Measurements from ENCODE around the gene KLRG1. TPM values are rescaled to one million over a fixed set of nuclear protein-coding genes. Genes with fewer than 3 reads are reported as not detected.

The KLRG1 gene
- total RNA-seq, 5 donors from 2014 or later (not counting 1 experiment from before 2014, with no cell fraction given), result 11.9 to 80.4 (median 28.0) TPM

DNA sequence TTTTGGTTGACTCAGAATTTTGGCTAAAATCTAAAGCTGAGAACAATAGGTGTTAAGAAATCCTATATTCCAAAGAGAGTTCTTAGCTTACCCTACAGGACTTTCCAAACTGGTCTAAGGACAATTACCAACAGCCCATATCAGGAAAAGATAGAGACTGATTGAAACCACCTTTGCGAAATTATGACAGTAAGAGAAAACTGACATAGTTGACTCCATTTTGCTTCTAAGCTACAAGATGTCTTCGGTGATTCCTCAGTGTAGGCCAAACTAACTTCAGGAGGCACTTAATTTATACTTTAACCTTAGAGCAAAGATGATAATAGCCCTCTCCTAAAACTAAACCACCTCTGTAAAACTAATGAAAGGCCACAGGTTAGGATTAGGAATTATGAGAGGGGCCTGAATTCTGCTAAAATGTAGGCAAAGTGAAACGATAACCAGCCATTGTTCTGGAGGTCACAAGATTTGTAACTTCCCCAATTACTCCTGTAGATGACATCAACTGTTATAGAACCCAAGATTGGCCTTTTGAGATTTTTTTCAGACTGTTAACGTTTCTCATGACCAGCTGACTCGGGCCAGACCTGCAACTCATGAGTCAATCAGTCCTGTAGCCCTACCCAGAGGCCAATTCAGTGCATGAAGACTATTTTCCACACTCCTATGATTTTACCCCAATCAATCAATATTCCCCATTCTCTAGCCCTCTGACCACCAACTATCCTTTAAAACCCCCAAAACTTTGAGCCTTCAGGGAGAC, 43.0 kb downstream of the KLRG1 start:
- Histone ChIP-seq H3K36me3 (ENCODE audit: control insufficient read depth in 2 of 2, extremely low read depth in 1 of 2, insufficient read depth in 1 of 2, low read length in 1 of 2) (peaks cover 0 to 17% of the 10 kb centered on the region in 2 donors), H3K4me1 (ENCODE audit: control insufficient read depth in 1 of 2, extremely low read depth in 1 of 2, insufficient read depth in 2 of 2, low read length in 2 of 2) (peaks cover 23 to 67% of the 10 kb centered on the region in 2 experiments), H3K9me3 (no peaks in the 10 kb centered on the region), H3K27me3 (replicated peaks in 1 of 2; ENCODE audit: control insufficient read depth in 2 of 2, extremely low read depth in 1 of 2, insufficient read depth in 2 of 2, low read length in 1 of 2) (no peaks in the 10 kb centered on the region), H3K27ac (ENCODE audit: low read length) (peak overlapping the region; percentile 17), H3K4me3 (ENCODE audit: control insufficient read depth in 1 of 2, extremely low read depth in 1 of 2, low read length in 1 of 2) (no peak overlapping the region)
- peaks cover 52 to 72% (median 69%) of the 10 kb centered on the region in 3 donors for H3K4me1 Mint-ChIP-seq
- no peaks in the 10 kb centered on the region for H3K27me3 Mint-ChIP-seq
- WGBS (ENCODE audit: insufficient coverage), result 81% methylated on average over 4 of the region's 5 CpGs
- no peak for DNase-seq
- ATAC-seq (replicated peaks in 1 of 4), result no peak
- ChIA-PET POLR2A (interaction anchor here in 1 of 2 donors (0.6 kb wide), 1 partner anchor 122 kb away, joined by 3 read pairs; no protein-coding TSS in a partner anchor), CTCF (interaction anchor here (0.9 to 3.4 kb wide), 6 partner anchors 17 to 142 kb away, joined by 3 to 13 read pairs (median 4); no protein-coding TSS in a partner anchor)
- no peak overlapping the region for H3K4me3 Mint-ChIP-seq
- peak overlapping the region; percentile 70 to 91 for H3K27ac Mint-ChIP-seq
- H3K36me3 Mint-ChIP-seq, result peaks cover 34% of the 10 kb centered on the region
- peaks cover 0 to 5% (median 0%) of the 10 kb centered on the region in 3 donors for H3K9me3 Mint-ChIP-seq

DNA sequence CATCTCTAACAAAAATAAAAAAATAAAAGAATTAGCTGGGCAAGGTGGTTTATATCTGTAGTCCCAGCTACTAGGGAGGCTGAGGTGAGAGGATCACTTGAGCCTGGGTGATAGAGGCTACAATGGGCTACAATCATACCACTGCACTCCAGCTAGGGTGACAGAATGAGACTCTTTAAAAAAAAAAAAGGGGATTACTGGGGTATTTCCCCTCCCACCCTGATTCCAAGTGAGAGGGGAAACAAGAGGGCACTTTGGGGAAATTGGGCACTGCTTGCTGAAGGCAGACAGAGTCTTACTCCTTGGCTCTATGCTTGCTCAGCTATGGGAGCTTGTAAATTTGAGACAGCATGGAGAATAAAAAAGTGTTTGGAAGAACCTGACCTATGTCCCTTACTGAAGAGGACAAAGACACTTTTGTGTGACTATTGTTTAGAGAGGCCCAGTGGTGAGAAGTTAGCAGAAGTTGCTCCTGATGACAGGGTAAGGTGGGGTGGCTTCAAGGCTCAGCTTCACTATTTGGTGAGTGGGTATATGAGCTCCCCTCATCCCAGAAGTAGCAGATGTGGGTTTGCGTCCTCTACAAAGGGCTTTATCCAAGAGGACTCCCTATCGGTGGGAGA, 44.0 kb downstream of the KLRG1 start:
- H3K27me3 Mint-ChIP-seq, result no peaks in the 10 kb centered on the region

DNA sequence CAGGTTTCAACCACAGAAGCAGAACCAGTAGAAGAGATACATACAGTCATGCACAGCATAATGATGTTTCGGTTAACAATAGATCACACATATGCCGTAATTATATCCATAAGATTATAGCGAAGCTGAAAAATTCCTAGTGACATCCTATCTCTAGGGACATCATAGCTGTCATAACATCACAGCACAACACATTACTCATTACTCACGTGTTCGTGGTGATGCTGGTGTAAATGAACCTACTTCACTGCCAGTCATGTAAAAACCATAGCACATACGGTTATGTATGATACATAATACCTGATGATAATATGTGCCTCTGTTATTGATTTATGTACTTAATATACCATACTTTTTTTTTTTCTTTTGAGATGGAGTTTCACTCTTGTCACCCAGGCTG, 44.7 kb downstream of the KLRG1 start:
- Histone ChIP-seq H3K4me3 (ENCODE audit: control insufficient read depth in 1 of 2, extremely low read depth in 1 of 2, low read length in 1 of 2) (no peak overlapping the region), H3K36me3 (ENCODE audit: control insufficient read depth in 2 of 2, extremely low read depth in 1 of 2, insufficient read depth in 1 of 2, low read length in 1 of 2) (peaks cover 0 to 17% of the 10 kb centered on the region in 2 donors), H3K4me1 (ENCODE audit: control insufficient read depth in 1 of 2, extremely low read depth in 1 of 2, insufficient read depth in 2 of 2, low read length in 2 of 2) (peaks cover 25 to 66% of the 10 kb centered on the region in 2 experiments), H3K27me3 (replicated peaks in 1 of 2; ENCODE audit: control insufficient read depth in 2 of 2, extremely low read depth in 1 of 2, insufficient read depth in 2 of 2, low read length in 1 of 2) (no peaks in the 10 kb centered on the region), H3K27ac (ENCODE audit: low read length) (no peak overlapping the region), H3K9me3 (no peaks in the 10 kb centered on the region)
- DNase-seq (no peak), ATAC-seq (replicated peaks in 1 of 4) (no peak)
- peak overlapping the region; percentile 51 to 77 for H3K27ac Mint-ChIP-seq
- H3K4me1 Mint-ChIP-seq, result peaks cover 61 to 75% (median 75%) of the 10 kb centered on the region in 3 donors
- H3K27me3 Mint-ChIP-seq, result no peaks in the 10 kb centered on the region
- no peak overlapping the region for H3K4me3 Mint-ChIP-seq
- peaks cover 25% of the 10 kb centered on the region for H3K36me3 Mint-ChIP-seq
- ChIA-PET POLR2A (interaction anchor here in 1 of 2 donors (0.6 kb wide), 1 partner anchor 24 kb away, joined by 7 read pairs; no protein-coding TSS in a partner anchor), CTCF (interaction anchor here (0.9 to 3.4 kb wide), 3 partner anchors 83 to 85 kb away, joined by 3 to 13 read pairs (median 5); partner anchors contain the start of gene M6PR (in 1 of the 2))
- no peaks in the 10 kb centered on the region for H3K9me3 Mint-ChIP-seq
- 100% methylated on average over 3 of the region's 6 CpGs for WGBS (ENCODE audit: insufficient coverage)

More for the DNA sequence above, 44.0 kb downstream of the KLRG1 start:
- no peaks in the 10 kb centered on the region for H3K27me3 ChIP-seq (replicated peaks in 1 of 2; ENCODE audit: control insufficient read depth in 2 of 2, extremely low read depth in 1 of 2, insufficient read depth in 2 of 2, low read length in 1 of 2)
- H3K36me3 ChIP-seq (ENCODE audit: control insufficient read depth in 2 of 2, extremely low read depth in 1 of 2, insufficient read depth in 1 of 2, low read length in 1 of 2), result peaks cover 0 to 17% of the 10 kb centered on the region in 2 donors
- H3K27ac ChIP-seq (ENCODE audit: low read length), result no peak overlapping the region
- DNase-seq (no peak), ATAC-seq (replicated peaks in 1 of 4) (no peak)
- Mint-ChIP-seq H3K9me3 (no peaks in the 10 kb centered on the region), H3K27ac (peak overlapping the region; percentile 51 to 77), H3K36me3 (peaks cover 29% of the 10 kb centered on the region), H3K4me1 (peaks cover 54 to 74% (median 73%) of the 10 kb centered on the region in 3 donors), H3K4me3 (no peak overlapping the region)
- CTCF ChIA-PET, result interaction anchor here (1.1 to 3.4 kb wide), 4 partner anchors 16 to 82 kb away, joined by 4 to 13 read pairs (median 5); no protein-coding TSS in a partner anchor
- no peaks in the 10 kb centered on the region for H3K9me3 ChIP-seq
- H3K4me3 ChIP-seq (ENCODE audit: control insufficient read depth in 1 of 2, extremely low read depth in 1 of 2, low read length in 1 of 2), result no peak overlapping the region
- WGBS (ENCODE audit: insufficient coverage), result 93% methylated on average over 2 of the region's 2 CpGs
- peaks cover 22 to 67% of the 10 kb centered on the region in 2 experiments for H3K4me1 ChIP-seq (ENCODE audit: control insufficient read depth in 1 of 2, extremely low read depth in 1 of 2, insufficient read depth in 2 of 2, low read length in 2 of 2)
- POLR2A ChIA-PET, result interaction anchor here in 1 of 2 donors (0.6 kb wide), 1 partner anchor 24 kb away, joined by 7 read pairs; no protein-coding TSS in a partner anchor

DNA sequence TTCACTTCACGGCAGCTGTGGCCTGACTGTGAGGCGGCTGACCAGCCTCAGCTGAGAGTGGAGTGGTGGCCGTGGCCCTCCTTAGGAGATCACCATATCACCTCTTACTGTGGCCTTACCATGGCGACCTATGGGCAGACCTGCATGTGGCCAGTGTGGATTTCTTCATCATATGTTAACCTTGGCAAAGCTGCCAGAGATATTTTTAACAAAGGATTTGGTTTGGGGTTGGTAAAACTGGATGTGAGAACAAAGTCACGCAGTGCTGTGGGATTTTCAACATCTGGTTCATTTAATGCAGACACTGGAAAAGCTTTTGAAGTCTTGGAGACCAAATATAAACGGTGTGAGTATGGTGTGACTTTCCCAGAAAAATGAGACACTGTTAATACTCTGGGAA, 46.9 kb downstream of the KLRG1 start:
- H3K9me3 ChIP-seq, result no peaks in the 10 kb centered on the region
- DNase-seq, result no peak
- Mint-ChIP-seq H3K9me3 (no peaks in the 10 kb centered on the region), H3K4me3 (no peak overlapping the region), H3K27me3 (no peaks in the 10 kb centered on the region), H3K27ac (peak overlapping the region; percentile 90 to 91), H3K4me1 (peaks cover 56 to 77% (median 75%) of the 10 kb centered on the region in 3 donors), H3K36me3 (peaks cover 25% of the 10 kb centered on the region)
- WGBS (ENCODE audit: insufficient coverage), result 88% methylated on average over 3 of the region's 6 CpGs
- H3K4me1 ChIP-seq (ENCODE audit: control insufficient read depth in 1 of 2, extremely low read depth in 1 of 2, insufficient read depth in 2 of 2, low read length in 2 of 2), result peaks cover 39 to 52% of the 10 kb centered on the region in 2 experiments
- no peak overlapping the region for H3K27ac ChIP-seq (ENCODE audit: low read length)
- POLR2A ChIA-PET, result no interaction called here
- H3K4me3 ChIP-seq (ENCODE audit: control insufficient read depth in 1 of 2, extremely low read depth in 1 of 2, low read length in 1 of 2), result no peak overlapping the region
- CTCF ChIA-PET, result interaction anchor here (1.1 to 4.1 kb wide), 5 partner anchors 15 to 117 kb away, joined by 3 to 107 read pairs (median 6); partner anchors contain the start of gene M6PR (in 1 of the 2)
- H3K27me3 ChIP-seq (replicated peaks in 1 of 2; ENCODE audit: control insufficient read depth in 2 of 2, extremely low read depth in 1 of 2, insufficient read depth in 2 of 2, low read length in 1 of 2), result no peaks in the 10 kb centered on the region
- H3K36me3 ChIP-seq (ENCODE audit: control insufficient read depth in 2 of 2, extremely low read depth in 1 of 2, insufficient read depth in 1 of 2, low read length in 1 of 2), result peaks cover 0 to 12% of the 10 kb centered on the region in 2 donors
- no peak for ATAC-seq (replicated peaks in 1 of 4)

DNA sequence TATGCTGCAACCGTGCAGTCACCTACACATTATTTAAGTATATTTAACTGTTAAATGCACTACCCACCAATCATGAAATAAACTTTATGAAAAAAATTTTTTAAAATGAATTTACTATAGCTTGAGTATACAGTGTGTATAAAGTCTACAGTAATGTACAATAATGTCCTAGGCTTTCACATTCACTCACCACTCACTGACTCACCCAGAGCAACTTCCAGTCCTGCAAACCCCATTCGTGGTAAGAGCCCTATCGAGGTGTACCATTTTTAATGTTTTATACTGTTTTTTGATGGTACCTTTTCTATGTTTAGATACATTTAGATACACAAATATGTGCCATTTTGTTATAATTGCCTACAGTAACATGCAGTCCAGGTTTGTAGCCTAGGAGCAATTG, 48.1 kb downstream of the KLRG1 start:
- no CpG with 5 or more reads among the region's 3 CpGs for WGBS (ENCODE audit: insufficient coverage)

More for the DNA sequence above, 48.1 kb downstream of the KLRG1 start:
- no peaks in the 10 kb centered on the region for H3K27me3 ChIP-seq (replicated peaks in 1 of 2; ENCODE audit: control insufficient read depth in 2 of 2, extremely low read depth in 1 of 2, insufficient read depth in 2 of 2, low read length in 1 of 2)
- Mint-ChIP-seq H3K4me1 (peaks cover 56 to 76% (median 76%) of the 10 kb centered on the region in 3 donors), H3K36me3 (peaks cover 25% of the 10 kb centered on the region), H3K4me3 (no peak overlapping the region), H3K27me3 (no peaks in the 10 kb centered on the region), H3K27ac (peak overlapping the region; percentile 60 to 66), H3K9me3 (no peaks in the 10 kb centered on the region)
- ATAC-seq (replicated peaks in 1 of 4) (no peak), DNase-seq (no peak)
- peaks cover 35 to 47% of the 10 kb centered on the region in 2 experiments for H3K4me1 ChIP-seq (ENCODE audit: control insufficient read depth in 1 of 2, extremely low read depth in 1 of 2, insufficient read depth in 2 of 2, low read length in 2 of 2)
- H3K4me3 ChIP-seq (ENCODE audit: control insufficient read depth in 1 of 2, extremely low read depth in 1 of 2, low read length in 1 of 2), result no peak overlapping the region
- ChIA-PET POLR2A (no interaction called here), CTCF (interaction anchor here (0.6 to 4.1 kb wide), 13 partner anchors 12 to 353 kb away, joined by 3 to 107 read pairs (median 3); partner anchors contain the start of gene M6PR (in 1 of the 2))
- H3K36me3 ChIP-seq (ENCODE audit: control insufficient read depth in 2 of 2, extremely low read depth in 1 of 2, insufficient read depth in 1 of 2, low read length in 1 of 2), result peaks cover 0 to 8% of the 10 kb centered on the region in 2 donors
- peak overlapping the region; percentile 40 for H3K27ac ChIP-seq (ENCODE audit: low read length)
- no peaks in the 10 kb centered on the region for H3K9me3 ChIP-seq
